IMR-90 (cell line): ENCODE measurements around the gene ZNRD2. TPM values are rescaled to one million over a fixed set of nuclear protein-coding genes. Genes with fewer than 3 reads are reported as not detected.

ENCODE experiments used
- ATAC-seq: fragments of 200-7000 bp; cut with Tn5 transposase; 2 replicates; pipeline ENCODE4 v1.9.1; 2020; ENCODE audit warnings: low read depth, mild to moderate bottlenecking, moderate library complexity
- BruUV-seq: library from RNA; stranded (reverse); fragments of 400-500 nt; replicated peaks from 2 replicates; lab custom pipeline; 2021; lab: Mats Ljungman, UMichigan
- CTCF ChIA-PET: fragments of 300-600 bp; formaldehyde crosslinking; extraction: SDS; loops from one replicate; lab custom pipeline; 2021; ENCODE audit warnings: antibody characterized with exemption; lab: Yijun Ruan, JAX
- POLR2A ChIA-PET: fragments of 300-600 bp; sonication (Branson Sonifier 250); formaldehyde crosslinking; loops from one replicate; lab custom pipeline; 2022; ENCODE audit warnings: antibody characterized with exemption; ENCODE audit not compliant: unreplicated experiment; lab: Charles Lee
- DNase-seq: peaks from one replicate; pipeline ENCODE4 v3.0.0; 2013
- H2AFZ ChIP-seq: replicated peaks from 2 replicates; pipeline ENCODE3; 2013; ENCODE audit warnings: low read length, mild to moderate bottlenecking; ENCODE audit not compliant: poor library complexity
- H2AK5ac ChIP-seq: 2 replicates; pipeline ENCODE4 v1.6.1; 2013; ENCODE audit warnings: low read depth, low read length, inconsistent platforms
- H2AK9ac ChIP-seq: replicated peaks from 2 replicates; pipeline ENCODE3; 2013; ENCODE audit warnings: mild to moderate bottlenecking, low read depth, low read length, moderate library complexity; ENCODE audit not compliant: poor library complexity
- H2BK120ac ChIP-seq: 2 replicates; pipeline ENCODE4 v1.6.1; 2013; ENCODE audit warnings: low read depth, low read length, inconsistent platforms
- H2BK15ac ChIP-seq: 3 replicates; pipeline ENCODE4 v1.6.1; 2013; ENCODE audit warnings: low read depth, low read length, inconsistent platforms
- H2BK20ac ChIP-seq: 2 replicates; pipeline ENCODE4 v1.6.1; 2013; ENCODE audit warnings: low read depth, mild to moderate bottlenecking, inconsistent platforms, low read length, moderate library complexity
- H2BK5ac ChIP-seq: 2 replicates; pipeline ENCODE4 v1.6.1; 2013; ENCODE audit warnings: mild to moderate bottlenecking, low read depth, low read length, inconsistent platforms; ENCODE audit not compliant: poor library complexity, severe bottlenecking
- H3K14ac ChIP-seq: replicated peaks from 2 replicates; pipeline ENCODE4 v1.6.1; 2013; ENCODE audit warnings: low read depth, low read length, inconsistent platforms
- H3K18ac ChIP-seq: 2 replicates; pipeline ENCODE4 v1.6.1; 2013; ENCODE audit warnings: low read depth, low read length, control low read depth
- H3K23ac ChIP-seq: 2 replicates; pipeline ENCODE4 v1.6.1; 2013; ENCODE audit warnings: low read depth, low read length, inconsistent platforms
- H3K27ac ChIP-seq: 2 replicates; pipeline ENCODE4 v1.5.1; 2013; ENCODE audit warnings: mild to moderate bottlenecking, control low read depth, low read length; ENCODE audit not compliant: insufficient read depth
- H3K27me3 ChIP-seq: 2 replicates; pipeline ENCODE4 v1.6.1; 2013; ENCODE audit warnings: low read length; ENCODE audit not compliant: control insufficient read depth, insufficient read depth
- H3K36me3 ChIP-seq: 2 replicates; pipeline ENCODE4 v1.6.1; 2013; ENCODE audit warnings: low read length, mixed read lengths; ENCODE audit not compliant: control insufficient read depth, insufficient read depth
- H3K4ac ChIP-seq: 2 replicates; pipeline ENCODE4 v1.6.1; 2013; ENCODE audit warnings: low read depth, low read length, inconsistent platforms
- H3K4me1 ChIP-seq: 2 replicates; pipeline ENCODE4 v1.6.1; 2013; ENCODE audit warnings: low read length, mixed read lengths; ENCODE audit not compliant: control insufficient read depth, insufficient read depth
- H3K4me2 ChIP-seq: 2 replicates; pipeline ENCODE4 v1.6.1; 2013; ENCODE audit warnings: low read depth, mild to moderate bottlenecking, control low read depth, low read length, moderate library complexity
- H3K4me3 ChIP-seq: 2 replicates; pipeline ENCODE4 v1.5.1; 2013; ENCODE audit warnings: low read depth, mild to moderate bottlenecking, control low read depth, low read length, moderate library complexity; ENCODE audit not compliant: insufficient read depth
- H3K56ac ChIP-seq: 2 replicates; pipeline ENCODE4 v1.6.1; 2013; ENCODE audit warnings: low read length, inconsistent platforms; ENCODE audit not compliant: insufficient read depth; ENCODE audit errors: extremely low read depth
- H3K79me1 ChIP-seq, 2 experiments: 2 replicates each; pipeline ENCODE4 v1.6.1; 2013; ENCODE audit warnings: low read length in 2 of 2, inconsistent platforms in 1 of 2, low read depth in 1 of 2
- H3K9ac ChIP-seq: 2 replicates; pipeline ENCODE4 v1.6.1; 2013; ENCODE audit warnings: low read depth, low read length, control low read depth
- H3K9me1 ChIP-seq: 2 replicates; pipeline ENCODE4 v1.6.1; 2013; ENCODE audit warnings: low read length, inconsistent platforms; ENCODE audit not compliant: insufficient read depth
- H3K9me3 ChIP-seq: 2 replicates; pipeline ENCODE4 v1.6.1; 2013; ENCODE audit warnings: low read length; ENCODE audit not compliant: control insufficient read depth, insufficient read depth
- H4K20me1 ChIP-seq: 2 replicates; pipeline ENCODE4 v1.6.1; 2013; ENCODE audit warnings: low read length, inconsistent platforms; ENCODE audit not compliant: insufficient read depth
- H4K5ac ChIP-seq: 2 replicates; pipeline ENCODE4 v1.6.1; 2013; ENCODE audit warnings: mild to moderate bottlenecking, low read depth, low read length, control low read depth
- H4K8ac ChIP-seq, 2 experiments: 2 replicates each; pipeline ENCODE4 v1.6.1; 2013; ENCODE audit warnings: low read depth in 2 of 2, low read length in 2 of 2, control low read depth in 1 of 2, inconsistent platforms in 1 of 2
- H4K91ac ChIP-seq: 2 replicates; pipeline ENCODE4 v1.6.1; 2013; ENCODE audit warnings: low read depth, low read length, inconsistent platforms; ENCODE audit not compliant: insufficient read depth
- CHD1 ChIP-seq: IDR thresholded peaks from 2 replicates; pipeline ENCODE4 v1.6.1; 2012; ENCODE audit warnings: low read depth, low read length, improper control_type of control experiment
- CTCF ChIP-seq: conservative IDR thresholded peaks from 2 replicates; pipeline ENCODE4 v1.5.1; 2012; ENCODE audit warnings: mild to moderate bottlenecking, low read depth, low read length, improper control_type of control experiment
- NFE2L2 ChIP-seq: fragments of 150-350 bp; IDR thresholded peaks from 2 replicates; pipeline ENCODE4 v1.6.1; 2016; ENCODE audit warnings: low read depth, mild to moderate bottlenecking, low read length
- RAD21 ChIP-seq: IDR thresholded peaks from 2 replicates; pipeline ENCODE4 v1.6.1; 2012; ENCODE audit warnings: low read length, improper control_type of control experiment
- SMC3 ChIP-seq: fragments of 150-350 bp; IDR thresholded peaks from 2 replicates; pipeline ENCODE4 v1.6.1; 2016; ENCODE audit warnings: low read depth, mild to moderate bottlenecking, antibody characterized with exemption, low read length, moderate library complexity
- WGBS, 2 experiments: methylation state at CpG; one replicate each; pipeline versions ENCODE4 v1.1.5 to v1.1.7; 2013; ENCODE audit warnings: missing lambda C conversion rate in 2 of 2; ENCODE audit not compliant: insufficient read length in 1 of 2; ENCODE audit errors: extremely low coverage in 2 of 2; 5-methylcytosine and 5-hydroxymethylcytosine counted together
- dilution Hi-C: fragments of 300-500 bp; cut with HindIII; formaldehyde crosslinking; loops from one replicate; pipeline ENCODE4 v1.14.3; 2018; ENCODE audit warnings: low sequenced_read_pairs; ENCODE audit not compliant: unreplicated experiment
- in situ Hi-C: fragments of 300-500 bp; cut with MboI; formaldehyde crosslinking; loops from 3 replicates; pipeline ENCODE4 v1.14.3; 2019; ENCODE audit warnings: low sequenced_read_pairs, inconsistent platforms, mixed read lengths
- intact Hi-C: fragments of 100-400 bp; cut with micrococcal nuclease; formaldehyde crosslinking; loops from 2 replicates; pipeline ENCODE4 v1.10.0; 2022
- polyA plus RNA-seq, 3 experiments: library from polyadenylated mRNA; depleted of rRNA; stranded (reverse); fragments of >200 nt; gene quantifications; 2 replicates each; pipeline ENCODE4 v1.2.3, GENCODE V29; 2012; ENCODE audit warnings: low replicate concordance in 1 of 3
- total RNA-seq: library from RNA; depleted of rRNA; stranded (reverse); fragments of >200 nt; gene quantifications from 2 replicates; pipeline ENCODE4 v1.2.3, GENCODE V29; 2012

Gene ZNRD2
- total and polyA plus RNA-seq, 2 of the 4 experiments (the other 2 are of a cell fraction), result 75.6 to 90.3 TPM

GRCh38 chr11:65593518-65594414 is 23.5 kb downstream of the ZNRD2 start:
- no peak overlapping the region for H4K91ac ChIP-seq
- DNase-seq (no peak), ATAC-seq (peak; percentile 60)
- peaks cover 28% of the 10 kb centered on the region for H3K36me3 ChIP-seq
- dilution Hi-C loops (no loop called here), intact Hi-C loops (no loop called here), in situ Hi-C loops (no loop called here)
- no peak overlapping the region for H4K5ac ChIP-seq
- no peak overlapping the region for H2BK20ac ChIP-seq
- H2AK5ac ChIP-seq, result no peak overlapping the region
- H3K79me1 ChIP-seq, result peaks cover 0 to 5% of the 10 kb centered on the region in 2 experiments; a peak in 1 of 4 replicates
- no peak overlapping the region for H3K23ac ChIP-seq
- H2BK15ac ChIP-seq, result no peak overlapping the region
- H3K9me3 ChIP-seq, result no peaks in the 10 kb centered on the region
- H3K27me3 ChIP-seq, result no peaks in the 10 kb centered on the region
- peak overlapping the region; percentile 21 for H2AFZ ChIP-seq
- POLR2A ChIA-PET, result interaction anchor here (0.6 kb wide), 1 partner anchor 91 kb away, joined by 4 read pairs; no protein-coding TSS in a partner anchor
- no TSS peak for BruUV-seq
- no peaks in the 10 kb centered on the region for H3K9me1 ChIP-seq
- H4K20me1 ChIP-seq, result peaks cover 5% of the 10 kb centered on the region
- CTCF ChIA-PET, result interaction anchor here (0.7 to 1.7 kb wide), 4 partner anchors 10 to 53 kb away, joined by 3 to 9 read pairs (median 4); no protein-coding TSS in a partner anchor
- H3K56ac ChIP-seq, result no peak overlapping the region
- no peak overlapping the region for H3K4me2 ChIP-seq
- H3K14ac ChIP-seq, result no peak overlapping the region
- H3K4me3 ChIP-seq, result no peak overlapping the region
- H3K18ac ChIP-seq, result no peak overlapping the region
- no peak overlapping the region for H3K4ac ChIP-seq
- H4K8ac ChIP-seq, result no peak overlapping the region
- no peaks in the 10 kb centered on the region for H3K4me1 ChIP-seq
- no peak overlapping the region for H2BK5ac ChIP-seq
- no peak overlapping the region for H3K27ac ChIP-seq
- WGBS, 2 experiments, result 93% methylated on average over 18 of the region's 26 CpGs; no CpG with 5 or more reads in 1 of the 2 experiments
- no peak overlapping the region for H3K9ac ChIP-seq
- peak overlapping the region; percentile 70 for H2AK9ac ChIP-seq
- no peak overlapping the region for H2BK120ac ChIP-seq
- TF ChIP-seq CTCF (peak; percentile 57), SMC3 (peak; percentile 58), RAD21 (peak; percentile 58), NFE2L2 (no peak), CHD1 (no peak)
